Glomerular endothelial cell (primary cell): ENCODE measurements around the gene BEAN1. TPM values are rescaled to one million over a fixed set of nuclear protein-coding genes. Genes with fewer than 3 reads are reported as not detected.

ENCODE experiments used
- DNase-seq: peaks from one replicate; pipeline ENCODE4 v3.0.0-alpha.2; 2011; ENCODE audit warnings: low read depth, low spot score; ENCODE audit errors: extremely low read depth
- total RNA-seq: library from RNA; depleted of rRNA; stranded (reverse); fragments of >200 nt; gene quantifications from 2 replicates; pipeline ENCODE4 v1.2.3, GENCODE V29; 2015

Gene BEAN1
- total RNA-seq = 0.35 and 3.1 TPM in 2 replicates

GRCh38 chr16:66427036-66427860, at the start of gene BEAN1:
BEAN1 (plus strand) TSS chr16:66427295; CDS start chr16:66437677, 10,382 bp downstream.
- no peak for DNase-seq

GRCh38 chr16:66377324-66377723, 49.8 kb upstream of the BEAN1 start:
- no peak for DNase-seq

- no peak for DNase-seq
Measured at GRCh38 chr16:66378741-66379570, 48.1 kb upstream of the BEAN1 start.

GRCh38 chr16:66379571-66379941, 47.5 kb upstream of the BEAN1 start:
- DNase-seq = no peak

- no peak for DNase-seq
Measured at GRCh38 chr16:66380421-66380820, 46.7 kb upstream of the BEAN1 start.

GRCh38 chr16:66381585-66382170, 45.4 kb upstream of the BEAN1 start:
- DNase-seq = no peak

GRCh38 chr16:66382171-66382965, 44.7 kb upstream of the BEAN1 start:
- DNase-seq = peak; percentile 99

GRCh38 chr16:66382966-66383299, 44.2 kb upstream of the BEAN1 start:
- DNase-seq = no peak

GRCh38 chr16:66383551-66383950, 43.5 kb upstream of the BEAN1 start:
- DNase-seq = no peak

GRCh38 chr16:66385415-66385814, 41.7 kb upstream of the BEAN1 start:
- DNase-seq = no peak

GRCh38 chr16:66386629-66387622, 40.2 kb upstream of the BEAN1 start:
- DNase-seq = no peak

GRCh38 chr16:66387817-66388332, 39.2 kb upstream of the BEAN1 start:
- DNase-seq = no peak

GRCh38 chr16:66388350-66389139, 38.5 kb upstream of the BEAN1 start:
- DNase-seq = no peak

GRCh38 chr16:66389256-66390176, 37.6 kb upstream of the BEAN1 start:
- no peak for DNase-seq

- no peak for DNase-seq
Measured at GRCh38 chr16:66390346-66391108, 36.6 kb upstream of the BEAN1 start.

GRCh38 chr16:66391726-66392670, 35.1 kb upstream of the BEAN1 start:
- no peak for DNase-seq
